HG03025 (cell line): ENCODE results near the gene TLCD2.
A peak's percentile ranks its signal among the peaks of the same experiment; 100 is the strongest.
"Not testable (repeated sequence)": the region's sequence is repeated elsewhere in the genome, so short reads cannot be mapped to it uniquely, and the experiment has no call there.

Experiments
- ATAC-seq: cut with Tn5 transposase; IDR thresholded peaks from one replicate; pipeline ENCODE4 v1.9.1; 2021; ENCODE audit warnings: mild to moderate bottlenecking, moderate library complexity; ENCODE audit not compliant: unreplicated experiment, low FRiP score

The TLCD2 gene

DNA sequence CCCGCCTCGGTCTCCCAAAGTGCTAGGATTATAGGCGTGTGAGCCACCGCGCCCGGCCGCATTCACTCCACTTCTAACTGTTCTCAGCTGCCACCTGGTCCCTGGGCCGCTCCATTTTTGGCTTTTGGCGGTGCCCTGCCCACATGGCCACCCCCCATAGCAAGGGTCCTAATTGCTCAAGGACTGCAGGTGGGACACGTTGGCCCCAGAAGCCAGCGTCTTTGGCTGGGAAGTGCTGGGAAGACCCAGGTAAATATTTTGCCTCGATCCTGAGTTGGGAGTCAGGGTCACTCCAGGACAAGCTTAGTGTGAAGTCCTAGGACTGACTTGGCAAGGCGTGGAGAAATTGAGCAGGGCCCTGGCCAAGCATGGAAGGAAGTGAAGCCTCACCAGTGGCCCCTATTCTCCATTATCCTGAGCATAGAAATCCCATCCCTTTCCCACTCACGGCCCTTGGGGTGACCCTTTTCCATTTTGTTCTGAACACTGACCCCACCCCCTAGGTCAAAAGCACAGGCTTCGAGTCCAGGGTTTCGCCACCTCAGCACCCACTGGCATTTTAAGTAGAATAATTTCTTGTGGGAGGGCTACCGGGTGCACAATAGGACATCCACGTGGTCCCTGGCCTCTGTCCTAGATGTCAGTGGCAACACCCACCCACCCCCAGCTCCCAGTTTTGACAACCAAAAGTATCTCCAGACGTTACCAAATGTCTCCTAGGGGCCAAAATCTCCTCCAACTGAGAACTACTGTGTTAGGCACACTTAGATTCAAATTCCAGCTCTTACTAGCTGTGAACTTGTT is 8.4 kb upstream of the TLCD2 start:
- no peak for ATAC-seq

DNA sequence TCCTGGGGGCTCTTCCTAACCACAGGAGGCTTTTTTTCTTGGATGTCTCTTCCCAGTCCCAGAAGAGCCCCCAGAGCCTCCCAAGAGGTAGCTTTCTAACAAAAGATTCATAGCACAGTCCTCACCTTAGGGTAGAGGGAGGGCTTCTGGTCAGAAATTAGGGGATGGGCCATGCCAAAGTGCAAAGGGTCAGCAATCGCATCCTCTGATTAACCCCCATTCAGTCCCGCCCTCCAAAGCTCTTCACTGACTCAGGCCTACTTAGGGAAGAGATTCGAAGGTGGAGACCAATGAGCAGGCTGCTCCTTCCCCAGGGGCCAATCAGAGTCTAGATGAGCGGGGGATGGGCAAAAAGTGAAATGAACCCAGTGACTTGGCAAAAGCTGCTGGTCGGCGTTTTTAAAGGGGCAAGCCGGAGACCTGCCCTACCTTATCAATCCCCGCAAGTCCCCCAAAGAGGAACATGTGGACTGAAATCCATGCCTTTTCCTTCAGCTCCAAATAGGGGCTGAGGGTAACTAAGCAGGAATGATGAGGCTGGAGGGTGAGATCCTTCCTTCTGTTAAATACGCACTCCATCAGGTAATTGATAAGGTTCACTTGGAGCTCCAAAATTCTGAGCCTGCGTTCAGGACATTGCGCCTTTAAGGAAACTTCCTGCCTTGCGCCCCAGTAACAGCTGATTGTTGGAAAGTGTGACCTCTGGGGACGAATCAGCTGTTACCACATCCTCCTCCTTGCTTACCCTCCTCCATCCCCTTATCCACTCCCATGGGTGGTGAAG is 6.9 kb upstream of the TLCD2 start:
- peak; percentile 25 for ATAC-seq

DNA sequence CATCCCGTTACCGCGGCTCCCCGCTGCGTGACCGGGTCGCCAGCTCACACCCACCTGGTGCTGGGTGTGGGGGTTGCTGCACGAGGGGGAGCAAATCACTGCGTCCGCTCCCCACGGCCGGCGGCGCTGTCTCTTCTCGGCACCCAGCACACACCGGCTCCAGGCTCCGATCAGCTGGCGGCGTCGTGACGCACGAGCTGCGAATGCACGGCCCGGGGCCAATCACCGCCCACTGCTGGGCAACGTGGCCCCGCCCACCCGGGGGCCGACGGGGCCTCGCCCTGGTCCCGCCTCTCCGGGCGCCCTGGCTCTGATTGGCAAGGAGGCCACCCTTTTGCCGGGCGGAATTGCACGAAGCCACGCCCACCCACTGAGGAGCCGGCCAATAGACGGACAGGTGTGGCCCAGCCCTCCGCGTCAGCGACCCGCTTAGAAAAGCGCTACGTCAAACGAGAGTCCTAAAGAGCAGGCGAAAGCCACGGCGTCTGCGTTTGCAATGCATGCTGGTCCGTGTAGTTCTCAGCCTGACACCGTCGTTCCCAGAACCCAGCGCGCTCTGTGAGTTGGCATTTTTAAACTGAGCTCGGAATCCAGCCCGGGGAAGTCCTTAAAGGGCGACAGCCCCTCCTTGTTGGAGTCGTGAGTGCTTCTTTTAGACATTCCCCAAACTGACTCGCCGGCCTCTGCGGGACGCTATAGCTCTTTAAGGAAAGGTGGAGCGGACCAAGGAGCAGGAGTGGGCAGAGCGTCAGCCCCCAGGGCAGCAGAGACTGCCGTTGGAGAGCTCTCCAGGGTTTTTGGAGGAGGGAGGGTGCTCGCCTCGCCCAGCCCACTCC is 6.1 kb upstream of the TLCD2 start:
- ATAC-seq = peak; percentile 68

DNA sequence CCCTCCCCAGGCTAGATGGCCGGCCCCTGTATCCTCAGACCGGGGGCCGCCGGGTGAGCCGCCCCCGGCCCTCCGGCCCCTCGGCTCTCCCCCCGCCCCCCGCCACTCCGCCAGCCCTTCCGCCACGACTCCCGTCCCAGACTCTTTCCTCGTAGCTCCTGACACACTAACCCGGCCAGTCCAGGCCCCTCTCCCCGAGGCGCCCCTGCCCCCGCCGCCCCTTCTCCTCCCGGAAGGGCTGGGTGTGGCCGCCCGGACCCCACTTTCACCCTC is 5.6 kb upstream of the TLCD2 start:
- no peak for ATAC-seq

DNA sequence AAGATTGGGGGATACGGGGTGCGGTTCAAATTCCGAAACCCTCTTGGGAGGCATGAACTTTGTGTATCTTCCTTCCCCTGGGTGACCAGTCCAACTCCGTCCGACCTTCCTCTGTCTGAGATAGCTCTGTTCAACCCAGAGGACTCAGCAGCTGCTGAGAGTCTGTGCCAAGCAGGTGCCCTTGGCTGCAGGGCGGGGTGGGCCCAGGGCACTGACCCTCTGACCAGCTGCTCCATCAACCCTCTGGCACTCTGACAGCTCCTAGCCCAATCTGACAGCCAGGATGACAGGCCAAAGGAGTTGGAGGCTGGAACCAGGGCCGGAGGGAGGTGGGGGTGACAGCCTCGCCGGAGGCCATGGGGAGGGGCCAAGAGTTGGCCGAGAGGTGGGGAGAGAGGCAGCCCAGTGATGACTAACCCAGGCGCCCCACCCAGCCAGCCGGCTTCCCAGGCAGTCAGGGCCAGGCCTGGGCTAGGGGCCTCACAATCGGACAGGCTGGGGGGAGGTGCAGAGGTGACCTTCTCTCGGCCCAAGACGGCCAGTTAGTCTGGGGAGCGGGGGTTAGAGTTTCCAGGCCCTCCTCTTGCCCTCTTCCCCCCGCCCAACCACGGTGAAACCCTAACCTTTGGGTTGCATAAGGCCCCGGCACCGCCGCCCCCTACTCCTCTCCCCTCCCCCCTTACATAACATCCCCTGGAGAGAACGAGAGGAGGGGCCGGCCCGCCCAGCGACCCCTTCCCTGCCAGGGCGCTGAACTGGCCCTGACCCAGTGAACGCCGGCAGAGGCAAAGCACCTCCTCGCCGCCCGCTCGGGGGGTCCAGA is 5.0 kb upstream of the TLCD2 start:
- no peak for ATAC-seq

DNA sequence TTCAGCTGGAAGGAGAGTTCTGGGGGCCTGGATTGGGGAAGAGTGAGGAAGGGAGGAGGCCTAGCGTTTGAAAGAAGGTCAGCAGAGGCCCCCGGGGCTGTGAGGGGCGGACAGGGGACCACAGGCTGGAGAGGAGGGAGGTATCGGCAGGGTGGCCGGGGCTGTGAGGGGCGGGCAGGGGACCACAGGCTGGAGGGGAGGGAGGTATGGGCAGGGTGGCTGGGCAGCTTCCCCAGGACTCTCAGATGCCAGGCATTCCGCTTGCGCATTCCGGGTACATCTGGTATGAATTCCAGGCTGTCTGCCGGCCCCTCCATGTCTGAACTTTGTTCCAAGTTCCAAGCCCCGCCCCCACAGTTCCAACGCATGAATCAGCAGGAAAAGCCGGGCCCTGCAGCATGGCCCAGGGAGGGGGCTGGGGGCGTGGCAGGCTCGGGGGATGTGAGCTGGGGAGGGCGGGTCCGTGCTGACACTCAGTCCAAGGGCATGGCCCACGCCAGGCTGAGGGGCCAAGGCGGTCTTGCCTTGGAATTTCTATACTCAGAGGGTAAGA is 4.3 kb upstream of the TLCD2 start:
- ATAC-seq = no peak

DNA sequence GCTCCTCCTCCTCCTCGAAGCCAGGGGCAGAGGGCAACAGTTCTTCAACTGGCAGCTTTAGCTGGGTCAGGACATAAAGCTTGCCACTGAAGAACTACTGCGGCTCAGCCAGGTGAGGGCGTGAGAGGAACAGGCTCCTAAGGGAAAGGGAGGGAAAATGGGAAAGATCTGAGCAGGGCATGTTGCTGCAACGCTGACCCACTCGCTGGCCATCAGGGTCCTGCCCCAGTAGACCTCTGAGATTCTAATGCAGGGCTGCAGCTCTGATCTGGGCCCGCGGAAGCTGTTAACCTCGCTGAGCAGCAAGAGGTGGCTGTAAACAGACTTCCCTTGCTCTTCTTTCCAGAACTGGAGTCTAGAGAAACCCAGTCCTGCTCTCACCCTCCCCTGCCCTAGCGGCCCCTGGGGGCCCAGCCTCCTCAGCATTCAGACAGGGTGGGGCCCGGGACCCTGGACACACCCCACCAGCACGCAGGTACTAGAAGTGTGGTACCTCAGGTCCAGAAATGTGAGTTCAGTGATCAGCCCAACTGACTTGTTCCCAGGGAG is 3.8 kb upstream of the TLCD2 start:
- no peak for ATAC-seq

DNA sequence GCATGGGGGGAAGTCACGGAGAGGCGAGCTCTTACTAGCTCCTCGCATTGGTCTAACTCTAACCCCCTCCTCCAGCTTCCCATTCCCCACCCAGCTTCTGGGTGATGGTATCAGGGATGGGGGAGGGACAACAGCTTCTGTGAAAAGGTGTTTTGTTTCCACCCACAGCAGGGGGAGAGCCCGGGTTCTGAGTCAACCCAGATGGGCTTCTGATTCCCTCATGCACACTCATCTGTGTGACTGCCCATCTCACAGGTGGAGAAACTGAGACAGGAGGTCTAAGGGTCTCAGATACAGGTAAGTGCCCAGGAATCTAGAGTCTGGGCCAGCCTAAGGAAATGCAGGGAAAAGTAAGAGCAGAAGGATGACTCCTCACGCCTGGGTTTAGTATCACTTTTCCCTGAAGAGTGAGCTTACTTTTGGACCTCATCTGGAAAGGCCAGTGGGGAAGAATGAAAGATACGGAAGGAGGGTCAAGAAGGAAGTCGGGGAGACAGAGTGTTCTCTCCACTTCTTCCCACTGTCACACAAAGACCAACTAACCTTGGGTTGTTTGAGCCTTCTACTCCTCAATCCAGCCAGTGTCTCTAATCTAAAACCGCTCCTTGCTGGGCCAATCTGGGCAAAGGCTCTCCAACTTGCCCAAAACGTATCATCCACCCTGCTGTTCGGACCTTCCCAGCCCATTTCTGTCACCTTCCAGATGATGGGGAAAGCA is 3.1 kb upstream of the TLCD2 start:
- no peak for ATAC-seq

DNA sequence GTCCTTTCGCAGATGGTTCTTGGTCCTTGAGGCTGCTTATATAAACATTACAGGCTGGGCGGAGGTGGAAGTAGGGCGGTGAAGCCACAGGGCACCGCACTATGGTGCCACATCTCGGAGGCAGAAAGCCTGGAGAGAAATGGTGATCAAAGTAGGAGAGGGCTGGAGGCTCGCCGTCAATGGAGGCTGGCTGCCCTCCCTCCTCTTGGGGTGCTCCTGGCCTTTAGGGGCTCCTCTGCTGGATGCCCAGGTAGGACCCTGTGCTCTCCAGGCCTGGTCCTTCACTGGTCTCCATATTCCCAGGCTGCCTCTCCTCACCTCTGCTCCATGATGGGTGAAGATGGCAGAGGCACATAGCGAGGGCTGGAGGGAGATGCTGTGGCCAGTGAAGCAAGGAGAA is 2.1 kb upstream of the TLCD2 start:
- no peak for ATAC-seq

DNA sequence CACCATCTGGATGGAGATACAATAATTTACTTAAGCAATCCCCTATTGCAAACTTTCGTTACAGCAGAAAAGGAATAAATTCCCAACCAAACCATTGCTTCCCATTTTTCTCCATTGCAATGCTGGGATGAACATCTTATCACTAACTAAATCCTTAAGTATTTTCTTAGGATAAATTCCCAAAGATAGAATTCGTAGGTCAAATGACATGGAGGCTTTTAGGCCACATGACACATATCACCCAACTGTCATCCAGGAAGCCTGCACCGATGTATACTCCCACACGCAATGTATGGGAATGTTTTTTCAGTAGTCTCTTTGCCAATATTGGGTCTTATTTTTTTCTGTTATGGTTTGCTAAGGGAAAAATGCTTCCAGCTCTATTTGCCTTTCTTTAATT is 1.6 kb upstream of the TLCD2 start:
- ATAC-seq = no peak

DNA sequence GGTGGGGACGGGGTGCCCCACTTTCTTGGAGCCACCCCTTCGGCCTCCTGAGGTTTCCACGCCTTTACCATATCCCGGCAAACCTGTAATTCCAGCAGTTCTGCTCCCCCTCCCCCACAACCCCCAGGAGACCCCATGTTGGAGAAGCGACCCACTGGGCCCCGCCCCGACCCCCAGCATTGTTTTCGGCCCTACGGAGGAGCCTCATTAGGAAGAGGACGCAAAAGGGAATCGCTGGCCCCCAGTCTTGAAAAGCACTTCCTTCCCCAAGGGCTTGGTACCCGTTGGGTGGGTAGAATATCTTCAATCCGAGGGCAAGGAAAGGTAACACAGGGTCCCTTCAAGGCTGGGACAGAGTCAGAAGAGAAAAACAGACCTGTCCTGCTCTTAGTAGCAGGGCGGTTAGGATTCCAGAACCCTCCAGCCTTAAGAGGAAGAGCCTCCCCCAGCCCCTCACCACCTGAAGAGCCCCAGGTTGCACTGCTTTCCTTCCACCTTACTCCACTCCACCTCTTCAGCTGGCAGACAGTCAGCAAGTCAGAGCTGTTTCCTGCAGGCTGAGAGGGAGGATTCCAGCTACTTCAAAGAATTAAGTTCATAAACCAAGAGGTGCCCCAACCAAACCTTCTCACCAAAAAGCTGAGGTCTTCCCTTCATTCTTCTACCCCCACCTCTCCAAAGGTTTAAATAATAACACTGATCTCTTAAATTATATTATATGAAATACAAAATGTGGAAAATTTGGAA is 803 bp upstream of the TLCD2 start:
- ATAC-seq = no peak

DNA sequence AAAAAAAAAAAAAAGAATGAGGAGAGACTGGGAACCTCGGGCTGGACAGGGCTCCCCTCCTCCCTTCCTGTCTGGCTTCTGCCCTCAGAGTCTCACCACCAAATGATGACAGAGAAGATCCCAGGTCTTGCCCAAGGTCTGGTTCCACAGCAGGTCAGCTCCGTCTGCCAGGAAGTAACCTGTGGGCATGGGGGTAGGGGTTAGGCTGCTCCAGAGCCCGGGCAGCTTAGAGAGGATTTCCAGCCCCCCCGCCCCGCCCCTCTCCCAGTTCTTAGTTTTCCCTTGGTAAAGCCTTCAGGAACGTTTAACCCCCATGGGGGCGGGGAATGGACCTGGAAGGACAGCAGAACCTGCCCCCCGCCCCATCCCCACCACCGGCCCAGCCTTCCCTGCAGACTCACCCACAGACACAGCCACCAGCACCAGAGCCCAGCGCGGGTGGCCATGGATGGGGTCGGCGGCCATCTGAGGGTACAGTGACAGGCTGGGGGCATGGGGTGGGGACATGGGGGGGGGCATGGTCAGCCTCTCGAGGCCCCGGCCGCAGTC is 700 bp downstream of the TLCD2 start:
- no peak for ATAC-seq

DNA sequence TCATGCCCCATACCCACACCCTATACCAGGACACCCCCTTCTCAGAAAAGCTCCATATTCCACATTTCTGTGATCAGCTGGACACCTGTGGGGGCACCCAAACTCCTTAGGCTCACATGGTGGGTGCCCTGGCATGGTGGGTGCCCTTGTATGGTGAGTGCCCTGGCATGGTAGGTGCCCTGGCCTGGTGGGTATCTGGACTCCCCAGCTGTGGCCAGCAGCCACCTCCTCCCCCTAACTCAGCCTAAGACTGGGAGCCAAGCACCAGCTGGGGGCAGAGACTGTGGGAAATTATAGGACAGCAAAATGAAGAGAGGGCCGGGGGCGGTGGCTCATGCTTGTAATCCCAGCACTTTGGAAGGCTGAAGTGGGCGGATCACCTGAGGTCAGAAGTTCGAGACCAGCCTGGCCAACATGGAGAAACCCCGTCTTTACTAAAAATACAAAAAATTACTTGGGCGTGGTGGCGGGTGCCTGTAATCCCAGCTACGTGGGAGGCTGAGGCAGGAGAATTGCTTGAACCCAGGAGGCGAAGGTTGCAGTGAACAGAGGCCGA is 1.3 kb downstream of the TLCD2 start:
- not testable (repeated sequence) for ATAC-seq

DNA sequence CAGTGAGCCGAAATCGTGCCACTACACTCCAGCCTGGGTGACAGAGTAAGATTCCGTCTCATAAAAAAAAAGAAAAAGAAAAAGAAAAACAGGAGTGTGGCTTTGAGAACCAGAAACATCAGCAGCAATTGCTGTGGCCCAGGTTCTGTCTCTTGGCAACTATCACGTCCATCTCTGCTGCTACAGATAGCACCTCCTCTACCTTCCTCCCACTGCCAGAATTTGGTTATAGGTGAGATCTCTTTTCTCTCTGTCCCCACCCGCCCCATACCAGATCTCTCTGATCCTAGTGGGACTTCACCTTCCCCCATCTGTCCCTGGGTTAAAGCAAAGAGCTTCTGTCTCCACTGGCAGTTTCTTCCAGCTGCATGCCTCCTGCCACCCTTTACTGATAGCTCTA is 3.1 kb downstream of the TLCD2 start:
- ATAC-seq = no peak

DNA sequence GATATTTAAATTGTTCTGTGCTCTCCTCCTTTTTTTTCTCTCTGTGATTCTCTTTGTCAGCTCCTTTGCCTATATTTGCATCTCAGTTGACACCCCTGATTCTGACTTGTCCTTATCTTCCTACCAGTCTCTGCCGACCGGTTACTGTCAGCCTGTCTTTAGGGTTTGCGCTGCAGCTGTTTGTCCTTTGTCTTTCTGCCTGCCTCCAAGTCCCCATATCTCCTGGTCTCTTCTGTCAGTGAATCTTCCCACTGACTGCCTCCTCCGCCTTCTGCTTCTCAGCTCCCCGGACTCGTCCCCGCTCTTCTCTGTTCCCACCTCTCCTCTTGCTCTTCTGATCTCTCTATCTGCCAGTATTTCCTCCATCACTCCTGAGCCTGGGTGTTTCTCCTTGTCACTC is 5.2 kb downstream of the TLCD2 start:
- ATAC-seq = no peak

DNA sequence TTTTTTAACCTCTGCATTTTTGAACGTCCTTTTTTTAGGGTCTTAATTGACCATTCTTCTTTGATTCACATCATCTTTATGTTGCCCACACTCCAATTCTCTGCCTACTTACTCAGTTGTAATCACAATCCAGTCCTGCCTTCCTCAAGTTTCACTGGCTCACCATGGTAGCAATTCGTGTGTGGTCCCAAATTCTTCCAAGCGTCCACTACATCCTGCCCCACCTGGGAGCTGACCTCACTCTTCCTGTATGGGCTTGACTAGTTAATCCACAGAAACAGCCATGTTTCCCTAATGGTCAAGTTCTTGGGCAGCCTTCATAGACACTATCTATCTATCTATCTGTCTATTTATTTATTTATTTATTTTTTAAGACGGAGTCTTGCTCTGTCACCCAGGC is 7.1 kb downstream of the TLCD2 start:
- no peak for ATAC-seq

DNA sequence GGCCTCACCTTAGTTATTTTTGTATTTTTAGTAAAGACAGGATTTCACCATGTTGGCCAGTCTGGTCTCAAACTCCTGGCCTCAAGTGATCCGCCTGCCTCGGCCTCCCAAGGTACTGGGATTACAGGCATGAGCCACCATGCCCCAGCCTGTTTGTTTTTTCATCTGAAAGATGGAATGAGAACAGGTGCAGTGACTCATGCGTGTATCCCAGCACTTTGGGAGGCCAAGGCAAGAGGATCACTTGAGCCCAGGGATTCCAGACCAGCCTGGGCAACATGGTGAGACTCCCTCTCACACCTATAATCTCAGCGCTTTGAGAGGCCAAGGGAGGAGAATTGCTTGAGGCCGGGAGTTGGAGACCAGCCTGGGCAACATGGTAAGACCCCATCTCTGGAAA is 10.3 kb downstream of the TLCD2 start:
- ATAC-seq = not testable (repeated sequence)

DNA sequence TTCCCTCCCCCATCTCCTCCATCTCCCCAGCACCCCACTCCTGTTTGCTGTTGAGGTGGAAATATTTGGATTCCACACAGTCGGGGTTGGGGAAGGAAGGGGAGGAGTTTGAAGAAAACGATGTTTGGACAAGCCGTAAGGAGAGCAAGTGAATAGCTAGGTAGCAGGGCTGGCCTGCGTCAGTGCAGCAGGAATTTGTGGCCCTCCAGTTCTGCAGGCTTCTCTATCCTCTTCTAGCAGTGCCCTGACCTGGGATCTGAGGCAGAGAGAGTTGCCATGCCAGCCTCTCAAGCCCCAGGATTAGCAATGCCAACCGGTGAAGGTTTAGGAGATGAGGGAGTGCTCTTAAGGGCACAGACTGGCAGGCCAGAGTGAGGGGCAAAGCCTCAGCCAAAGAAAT is 12.5 kb downstream of the TLCD2 start:
- ATAC-seq = no peak
